HG02678 (cell line): Measurements from ENCODE around the gene SMIM38.

Experiments used
- ATAC-seq: cut with Tn5 transposase; IDR thresholded peaks from one replicate; pipeline ENCODE4 v1.9.1; 2021; ENCODE audit warnings: mild to moderate bottlenecking, moderate library complexity; ENCODE audit not compliant: unreplicated experiment

The SMIM38 gene

GRCh38 chr11:69200331-69201065 lies 44.8 kb downstream of the SMIM38 start:
- no peak for ATAC-seq

GRCh38 chr11:69201066-69201365 lies 45.3 kb downstream of the SMIM38 start:
- no peak for ATAC-seq

GRCh38 chr11:69201764-69202370 lies 46.1 kb downstream of the SMIM38 start:
- ATAC-seq: no peak

GRCh38 chr11:69202511-69203221 lies 46.9 kb downstream of the SMIM38 start:
- no peak for ATAC-seq

- no peak for ATAC-seq
These were observed 47.6 kb downstream of the SMIM38 start for GRCh38 chr11:69203381-69203780.

- no peak for ATAC-seq
These were observed 48.1 kb downstream of the SMIM38 start for GRCh38 chr11:69203901-69204245.

- ATAC-seq: no peak
These were observed 48.7 kb downstream of the SMIM38 start for GRCh38 chr11:69204246-69204940.

GRCh38 chr11:69204941-69205742 lies 49.4 kb downstream of the SMIM38 start:
- no peak for ATAC-seq
